HepG2 (cell line): ENCODE results near the gene RAN. TPM values are rescaled to one million over a fixed set of nuclear protein-coding genes. Genes with fewer than 3 reads are reported as not detected.

Source experiments
- ADNP ChIP-seq: sonication (generic); formaldehyde crosslinking; IDR thresholded peaks from 2 replicates; pipeline ENCODE4 v1.4.0; 2020; ENCODE audit warnings: missing genetic modification reagents
- ARNTL ChIP-seq: sonication (generic); formaldehyde crosslinking; IDR thresholded peaks from 2 replicates; pipeline ENCODE4 v1.4.0; 2020; ENCODE audit warnings: mild to moderate bottlenecking, missing genetic modification reagents
- ATRX ChIP-seq: sonication (generic); formaldehyde crosslinking; IDR thresholded peaks from 2 replicates; pipeline ENCODE4 v1.4.0; 2020; ENCODE audit warnings: missing genetic modification reagents, borderline replicate concordance
- BORCS8-MEF2B ChIP-seq: sonication (generic); formaldehyde crosslinking; IDR thresholded peaks from 2 replicates; pipeline ENCODE4 v1.8.0; 2022; ENCODE audit warnings: mild to moderate bottlenecking, missing genetic modification reagents
- CHCHD3 ChIP-seq: sonication (generic); formaldehyde crosslinking; IDR thresholded peaks from 2 replicates; pipeline ENCODE4 v1.8.0; 2022; ENCODE audit warnings: mild to moderate bottlenecking, missing genetic modification reagents, moderate library complexity
- FOSL1 ChIP-seq: sonication (generic); formaldehyde crosslinking; IDR thresholded peaks from 2 replicates; pipeline ENCODE4 v1.9.0; 2021; ENCODE audit warnings: missing genetic modification reagents, borderline replicate concordance
- HIC2 ChIP-seq: sonication (generic); formaldehyde crosslinking; IDR thresholded peaks from 2 replicates; pipeline ENCODE4 v1.9.0; 2022; ENCODE audit warnings: low read depth, missing genetic modification reagents
- MTF2 ChIP-seq: sonication (generic); formaldehyde crosslinking; IDR thresholded peaks from 2 replicates; pipeline ENCODE4 v1.5.0; 2020; ENCODE audit warnings: missing genetic modification reagents, borderline replicate concordance
- NFRKB ChIP-seq: fragments of 450-650 bp; IDR thresholded peaks from 2 replicates; pipeline ENCODE4 v1.6.1; 2017
- PAWR ChIP-seq: sonication (generic); formaldehyde crosslinking; IDR thresholded peaks from 2 replicates; pipeline ENCODE4 v1.4.0; 2020; ENCODE audit warnings: missing genetic modification reagents, mild to moderate bottlenecking, borderline replicate concordance
- PBX2 ChIP-seq: IDR thresholded peaks from 2 replicates; pipeline ENCODE4 v1.6.1; 2016; ENCODE audit warnings: control low read depth
- PITX1 ChIP-seq: sonication (generic); formaldehyde crosslinking; IDR thresholded peaks from 2 replicates; pipeline ENCODE4 v1.5.1; 2020; ENCODE audit warnings: mild to moderate bottlenecking, missing genetic modification reagents
- POGK ChIP-seq: sonication (generic); formaldehyde crosslinking; conservative IDR thresholded peaks from 2 replicates; pipeline ENCODE4 v1.8.0; 2022; ENCODE audit warnings: mild to moderate bottlenecking, moderate library complexity, missing genetic modification reagents
- REPIN1 ChIP-seq: sonication (generic); formaldehyde crosslinking; IDR thresholded peaks from 2 replicates; pipeline ENCODE4 v1.8.0; 2022; ENCODE audit warnings: missing genetic modification reagents, low read depth, mild to moderate bottlenecking, borderline replicate concordance
- RXRA ChIP-seq: sonication (generic); formaldehyde crosslinking; IDR thresholded peaks from 2 replicates; pipeline ENCODE4 v1.5.1; 2020; ENCODE audit warnings: missing genetic modification reagents
- SRSF9 ChIP-seq: fragments of 200-400 bp; formaldehyde crosslinking; IDR thresholded peaks from 2 replicates; pipeline ENCODE4 v1.6.1; 2018; ENCODE audit warnings: borderline replicate concordance, mild to moderate bottlenecking, low read depth, low read length; ENCODE audit not compliant: insufficient read depth, poor library complexity, severe bottlenecking
- TGIF2 ChIP-seq: IDR thresholded peaks from 2 replicates; pipeline ENCODE4 v1.6.1; 2016; ENCODE audit warnings: control low read depth, missing compliant biosample characterization
- ZKSCAN8 ChIP-seq: IDR thresholded peaks from 2 replicates; pipeline ENCODE4 v1.6.1; 2016; ENCODE audit warnings: borderline replicate concordance, missing genetic modification reagents, missing compliant biosample characterization
- ZMYM3 ChIP-seq: sonication (generic); formaldehyde crosslinking; IDR thresholded peaks from 2 replicates; pipeline ENCODE4 v1.5.1; 2020; ENCODE audit warnings: mild to moderate bottlenecking, missing genetic modification reagents
- ZNF234 ChIP-seq: sonication (generic); formaldehyde crosslinking; conservative IDR thresholded peaks from 2 replicates; pipeline ENCODE4 v1.5.1; 2020; ENCODE audit warnings: mild to moderate bottlenecking, missing genetic modification reagents
- ZNF256 ChIP-seq: sonication (generic); formaldehyde crosslinking; conservative IDR thresholded peaks from 2 replicates; pipeline ENCODE4 v1.4.0; 2020; ENCODE audit warnings: missing genetic modification reagents
- ZNF276 ChIP-seq: sonication (generic); formaldehyde crosslinking; IDR thresholded peaks from 2 replicates; pipeline ENCODE4 v1.4.0; 2020; ENCODE audit warnings: mild to moderate bottlenecking, low read depth, missing genetic modification reagents
- ZNF34 ChIP-seq: sonication (generic); formaldehyde crosslinking; IDR thresholded peaks from 2 replicates; pipeline ENCODE4 v1.4.0; 2020; ENCODE audit warnings: mild to moderate bottlenecking, missing genetic modification reagents, borderline replicate concordance
- ZNF644 ChIP-seq: IDR thresholded peaks from 2 replicates; pipeline ENCODE4 v1.6.1; 2016; ENCODE audit warnings: low read depth
- ZNF670 ChIP-seq: sonication (generic); formaldehyde crosslinking; IDR thresholded peaks from 2 replicates; pipeline ENCODE4 v1.8.0; 2022; ENCODE audit warnings: mild to moderate bottlenecking, missing genetic modification reagents, borderline replicate concordance
- ZNF792 ChIP-seq: IDR thresholded peaks from 2 replicates; pipeline ENCODE4 v1.6.1; 2016
- polyA plus RNA-seq, 8 experiments: library from polyadenylated mRNA; depleted of rRNA in 3 of 8; stranded (reverse) in 7 of 8; unstranded in 1 of 8; fragments of >200 nt; fragmentation: Illumina TruSeq in 4 of 8; extraction: Trizol in 4 of 8; gene quantifications; 2 replicates each; pipeline versions ENCODE4 v1.2.1 to v1.2.3, GENCODE V29; 2011 to 2016; ENCODE audit warnings: low read depth in 4 of 8, missing spikeins in 1 of 8, mixed read lengths in 1 of 8; ENCODE audit not compliant: insufficient read depth in 1 of 8
- total RNA-seq, 5 experiments: library from RNA; depleted of rRNA; stranded (reverse); fragments of >200 nt; fragmentation: Illumina TruSeq; extraction: Trizol; gene quantifications; 2 replicates each; pipeline ENCODE4 v1.2.3, GENCODE V29; 2016; ENCODE audit warnings: low read depth in 1 of 5

The RAN gene
- total and polyA plus RNA-seq, 2 of the 13 experiments (the other 11 are each of a cell fraction or from before 2014, with no cell fraction given): 1,335 to 1,630 TPM

- TF ChIP-seq ZNF234 (CRISPR knock-in tag): no peak
- no peak for TF ChIP-seq ZMYM3 (CRISPR knock-in tag)
- no peak for TF ChIP-seq BORCS8-MEF2B (CRISPR knock-in tag)
- TF ChIP-seq ZNF276 (CRISPR knock-in tag): no peak
- TF ChIP-seq REPIN1 (CRISPR knock-in tag): 0 out of 2 replicates have a peak, but pooled peaks have one; percentile 62
- no peak for TF ChIP-seq RXRA (CRISPR knock-in tag)
- TF ChIP-seq ZNF670: no peak
- TF ChIP-seq TGIF2 (CRISPR knock-in tag): no peak
- no peak for TF ChIP-seq POGK (CRISPR knock-in tag)
- TF ChIP-seq ZNF34 (CRISPR knock-in tag): no peak
- no peak for TF ChIP-seq ADNP (CRISPR knock-in tag)
- TF ChIP-seq PBX2 (CRISPR knock-in tag): no peak
- TF ChIP-seq ATRX (CRISPR knock-in tag): no peak
- TF ChIP-seq HIC2 (CRISPR knock-in tag): no peak
- no peak for TF ChIP-seq CHCHD3
- no peak for TF ChIP-seq ZNF792 (CRISPR knock-in tag)
- TF ChIP-seq MTF2: 0 out of 2 replicates have a peak, but pooled peaks have one; percentile 34
- no peak for TF ChIP-seq ZKSCAN8 (CRISPR knock-in tag)
- TF ChIP-seq ZNF644 (CRISPR knock-in tag): no peak
- TF ChIP-seq FOSL1: no peak
- TF ChIP-seq PITX1 (CRISPR knock-in tag): peak; percentile 17; the same call in 1 of the 2 replicates
- no peak for TF ChIP-seq ZNF256 (CRISPR knock-in tag)
- no peak for TF ChIP-seq NFRKB
- no peak for TF ChIP-seq PAWR (CRISPR knock-in tag)
- TF ChIP-seq ARNTL (CRISPR knock-in tag): no peak
- TF ChIP-seq SRSF9: no peak
Measured at GRCh38 chr12:130916241-130916911, 44.5 kb downstream of the RAN start (continued).
